Measurements from ENCODE around the gene BCAS3.
"Not testable (repeated sequence)": the region's sequence is repeated elsewhere in the genome, so short reads cannot be mapped to it uniquely, and the experiment has no call there.

The BCAS3 gene

DNA sequence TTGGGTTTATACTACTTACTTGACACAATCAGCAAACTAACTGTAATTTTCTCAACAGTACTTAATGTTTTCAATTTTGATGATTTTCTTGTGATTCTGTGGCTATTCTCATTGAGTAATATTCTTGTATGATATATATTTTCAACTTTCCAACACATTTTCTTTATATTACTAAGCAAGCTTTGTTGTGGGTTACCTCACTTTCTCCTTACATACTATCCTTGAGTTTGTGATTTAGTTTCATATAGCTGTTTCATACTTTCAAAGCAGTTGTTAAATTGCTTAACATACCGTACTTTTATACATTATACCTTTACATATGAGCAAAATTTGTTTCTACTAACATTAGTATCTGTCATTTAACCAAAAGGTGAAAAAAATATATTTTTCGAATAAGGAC, 197.1 kb downstream of the BCAS3 start:
- POLR2A ChIA-PET (ENCODE audit: low non-redundant PET) = no interaction called here
- TF ChIP-seq, protein P1, sequence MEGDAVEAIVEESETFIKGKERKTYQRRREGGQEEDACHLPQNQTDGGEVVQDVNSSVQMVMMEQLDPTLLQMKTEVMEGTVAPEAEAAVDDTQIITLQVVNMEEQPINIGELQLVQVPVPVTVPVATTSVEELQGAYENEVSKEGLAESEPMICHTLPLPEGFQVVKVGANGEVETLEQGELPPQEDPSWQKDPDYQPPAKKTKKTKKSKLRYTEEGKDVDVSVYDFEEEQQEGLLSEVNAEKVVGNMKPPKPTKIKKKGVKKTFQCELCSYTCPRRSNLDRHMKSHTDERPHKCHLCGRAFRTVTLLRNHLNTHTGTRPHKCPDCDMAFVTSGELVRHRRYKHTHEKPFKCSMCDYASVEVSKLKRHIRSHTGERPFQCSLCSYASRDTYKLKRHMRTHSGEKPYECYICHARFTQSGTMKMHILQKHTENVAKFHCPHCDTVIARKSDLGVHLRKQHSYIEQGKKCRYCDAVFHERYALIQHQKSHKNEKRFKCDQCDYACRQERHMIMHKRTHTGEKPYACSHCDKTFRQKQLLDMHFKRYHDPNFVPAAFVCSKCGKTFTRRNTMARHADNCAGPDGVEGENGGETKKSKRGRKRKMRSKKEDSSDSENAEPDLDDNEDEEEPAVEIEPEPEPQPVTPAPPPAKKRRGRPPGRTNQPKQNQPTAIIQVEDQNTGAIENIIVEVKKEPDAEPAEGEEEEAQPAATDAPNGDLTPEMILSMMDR (conservative IDR thresholded peaks at IDR 0.05; ENCODE audit: low read depth) = no peak
- CTCF ChIA-PET = interaction anchor here (0.6 kb wide), 1 partner anchor 12 kb away, joined by 3 read pairs; no protein-coding TSS in a partner anchor
- DNase-seq (ENCODE audit: low spot score) = no peak
- no peak overlapping the region for H3K27ac ChIP-seq

DNA sequence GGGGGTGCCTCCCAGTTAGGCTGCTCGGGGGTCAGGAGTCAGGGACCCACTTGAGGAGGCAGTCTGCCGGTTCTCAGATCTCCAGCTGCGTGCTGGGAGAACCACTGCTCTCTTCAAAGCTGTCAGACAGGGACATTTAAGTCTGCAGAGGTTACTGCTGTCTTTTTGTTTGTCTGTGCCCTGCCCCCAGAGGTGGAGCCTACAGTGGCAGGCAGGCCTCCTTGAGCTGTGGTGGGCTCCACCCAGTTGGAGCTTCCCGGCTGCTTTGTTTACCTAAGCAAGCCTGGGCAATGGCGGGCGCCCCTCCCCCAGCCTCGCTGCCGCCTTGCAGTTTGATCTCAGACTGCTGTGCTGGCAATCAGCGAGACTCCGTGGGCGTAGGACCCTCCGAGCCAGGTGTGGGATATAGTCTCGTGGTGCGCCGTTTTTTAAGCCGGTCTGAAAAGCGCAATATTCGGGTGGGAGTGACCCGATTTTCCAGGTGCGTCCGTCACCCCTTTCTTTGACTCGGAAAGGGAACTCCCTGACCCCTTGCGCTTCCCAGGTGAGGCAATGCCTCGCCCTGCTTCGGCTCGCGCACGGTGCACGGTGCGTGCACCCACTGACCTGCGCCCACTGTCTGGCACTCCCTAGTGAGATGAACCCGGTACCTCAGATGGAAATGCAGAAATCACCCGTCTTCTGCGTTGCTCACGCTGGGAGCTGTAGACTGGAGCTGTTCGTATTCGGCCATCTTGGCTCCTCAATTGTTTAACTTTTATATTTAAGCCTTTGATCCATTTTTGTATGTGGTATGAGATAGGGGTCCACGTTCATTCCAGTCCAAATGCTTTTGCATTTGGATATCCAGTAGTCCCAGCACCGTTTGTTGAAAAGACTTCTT, 209.3 kb downstream of the BCAS3 start:
- DNase-seq (ENCODE audit: low spot score); CTCF ChIA-PET: not testable (repeated sequence)
- POLR2A ChIA-PET (ENCODE audit: low non-redundant PET) = interaction anchor here (0.7 kb wide), 1 partner anchor 268 kb away, joined by 4 read pairs; no protein-coding TSS in a partner anchor
- peak overlapping the region; percentile 88 for H3K27ac ChIP-seq

DNA sequence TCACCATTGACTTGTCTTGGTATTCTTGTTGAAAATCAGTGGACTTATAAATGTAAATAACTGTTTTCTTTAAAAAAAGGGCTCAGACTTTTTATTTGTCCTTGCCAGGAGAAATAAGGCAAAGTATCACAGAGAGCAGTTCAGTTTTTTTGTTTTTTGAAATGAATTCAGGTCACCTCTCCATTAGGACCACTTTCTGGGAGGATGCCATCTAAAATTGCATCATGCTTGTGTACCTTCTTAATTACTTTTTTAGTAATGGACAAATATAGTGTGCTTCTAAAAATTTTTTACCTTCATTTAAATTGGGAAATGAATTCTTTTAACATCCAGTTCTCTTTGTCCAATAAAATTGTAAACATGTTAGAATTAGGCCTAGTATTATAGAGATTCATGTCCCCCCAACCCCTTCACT, 210.0 kb downstream of the BCAS3 start:
- TF ChIP-seq, protein P1 (conservative IDR thresholded peaks at IDR 0.05; ENCODE audit: low read depth) = no peak
- no peak for DNase-seq (ENCODE audit: low spot score)
- CTCF ChIA-PET = no interaction called here
- POLR2A ChIA-PET (ENCODE audit: low non-redundant PET) = interaction anchor here (0.6 to 0.7 kb wide), 2 partner anchors 7 to 267 kb away, joined by 3 to 4 read pairs; no protein-coding TSS in a partner anchor
- peak overlapping the region; percentile 88 for H3K27ac ChIP-seq

DNA sequence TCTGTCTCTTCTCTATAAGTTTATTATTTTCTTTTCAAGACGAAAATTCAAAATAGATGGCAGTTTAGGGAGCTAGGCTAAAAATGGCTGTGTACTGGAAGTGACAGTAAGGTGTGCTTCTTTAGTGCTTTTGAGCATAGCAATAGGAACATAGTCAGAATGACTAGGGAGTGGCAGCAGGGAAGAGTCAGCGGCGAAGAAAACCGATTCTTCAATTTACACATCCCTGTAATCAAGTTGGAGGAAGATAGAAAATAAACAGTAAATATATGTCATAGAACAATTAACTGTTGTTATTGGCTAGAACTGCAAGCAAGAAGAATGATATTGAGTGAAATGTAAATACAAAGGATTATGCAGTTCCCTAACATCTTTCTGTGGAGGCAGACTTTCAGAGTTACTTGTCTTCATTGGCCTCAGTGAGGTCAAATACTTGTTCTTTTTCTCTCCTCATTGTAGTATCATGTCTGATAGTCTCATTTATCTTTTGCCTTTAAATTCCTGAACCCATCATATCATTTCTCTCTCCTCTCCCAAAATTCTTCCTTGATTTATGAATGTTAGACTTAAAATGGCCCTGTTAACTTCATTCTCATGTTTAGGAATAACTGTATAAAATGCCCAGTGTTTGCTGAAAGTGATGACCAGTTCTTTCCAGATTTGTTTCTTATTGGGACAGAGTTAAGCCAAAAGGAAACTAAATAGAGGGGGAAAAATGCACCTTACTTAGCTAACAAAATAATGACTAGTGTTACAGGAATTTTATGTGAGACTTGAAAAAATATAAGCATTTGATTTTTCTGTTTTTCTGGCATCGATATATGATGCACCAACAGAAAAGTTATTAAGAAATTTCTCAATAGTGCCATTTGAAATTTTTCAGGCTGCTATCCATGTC, 211.4 kb downstream of the BCAS3 start:
- H3K27ac ChIP-seq = no peak overlapping the region
- TF ChIP-seq, protein P1 (conservative IDR thresholded peaks at IDR 0.05; ENCODE audit: low read depth) = no peak
- no peak for DNase-seq (ENCODE audit: low spot score)
- CTCF ChIA-PET = no interaction called here
- POLR2A ChIA-PET (ENCODE audit: low non-redundant PET) = no interaction called here

DNA sequence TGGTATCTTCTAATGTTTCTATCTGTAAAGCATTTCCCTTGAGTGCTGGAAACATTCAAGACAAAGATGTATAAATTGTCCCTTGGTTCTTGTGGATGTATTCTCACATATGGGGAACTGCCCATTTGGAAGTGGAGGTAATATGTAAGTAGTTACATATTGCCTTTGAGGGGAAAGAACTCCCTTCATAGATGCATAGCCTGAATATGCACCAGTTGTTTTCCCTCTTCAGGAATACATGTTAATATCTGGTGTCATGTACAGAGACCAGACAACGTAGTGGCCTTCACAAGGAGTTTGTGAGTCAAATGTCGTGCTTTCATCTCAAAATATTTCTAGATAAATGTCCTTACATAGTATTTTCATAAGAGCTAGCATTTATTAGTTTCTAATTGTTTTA, 213.5 kb downstream of the BCAS3 start:
- DNase-seq (ENCODE audit: low spot score) = no peak
- TF ChIP-seq, protein P1 (conservative IDR thresholded peaks at IDR 0.05; ENCODE audit: low read depth) = no peak
- no peak overlapping the region for H3K27ac ChIP-seq
- ChIA-PET CTCF (no interaction called here), POLR2A (ENCODE audit: low non-redundant PET) (interaction anchor here (0.6 kb wide), 1 partner anchor 214 kb away, joined by 3 read pairs; no protein-coding TSS in a partner anchor)

DNA sequence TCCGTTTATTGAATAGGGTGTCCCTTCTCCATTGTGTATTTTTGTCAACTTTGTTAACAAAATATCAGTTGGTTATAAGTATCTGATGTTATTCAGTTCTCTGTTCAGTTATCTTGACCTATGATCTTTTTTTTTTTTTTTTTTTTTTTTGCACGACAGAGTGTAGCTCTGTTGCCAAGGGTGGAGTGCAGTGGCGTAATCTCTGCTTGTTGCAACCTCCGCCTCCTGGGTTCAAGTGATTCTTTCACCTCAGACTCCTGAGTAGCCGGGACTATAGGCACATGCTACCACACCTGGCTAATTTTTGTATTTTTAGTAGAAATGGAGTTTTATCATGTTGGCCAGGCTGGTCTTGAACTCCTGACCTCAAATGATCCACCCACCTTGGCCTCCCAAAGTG, 215.8 kb downstream of the BCAS3 start:
- ChIA-PET POLR2A (ENCODE audit: low non-redundant PET) (no interaction called here), CTCF (no interaction called here)
- DNase-seq (ENCODE audit: low spot score) = no peak
- H3K27ac ChIP-seq = no peak overlapping the region
- TF ChIP-seq, protein P1 (conservative IDR thresholded peaks at IDR 0.05; ENCODE audit: low read depth) = no peak

Measured in RWPE1 (cell line).